Measurements from ENCODE around the gene ARHGAP26. TPM values are rescaled to one million over a fixed set of nuclear protein-coding genes. Genes with fewer than 3 reads are reported as not detected.

ARHGAP26 gene
- total RNA-seq, 4 donors from 2014 or later, result 35.0 to 72.2 (median 44.0) TPM

DNA sequence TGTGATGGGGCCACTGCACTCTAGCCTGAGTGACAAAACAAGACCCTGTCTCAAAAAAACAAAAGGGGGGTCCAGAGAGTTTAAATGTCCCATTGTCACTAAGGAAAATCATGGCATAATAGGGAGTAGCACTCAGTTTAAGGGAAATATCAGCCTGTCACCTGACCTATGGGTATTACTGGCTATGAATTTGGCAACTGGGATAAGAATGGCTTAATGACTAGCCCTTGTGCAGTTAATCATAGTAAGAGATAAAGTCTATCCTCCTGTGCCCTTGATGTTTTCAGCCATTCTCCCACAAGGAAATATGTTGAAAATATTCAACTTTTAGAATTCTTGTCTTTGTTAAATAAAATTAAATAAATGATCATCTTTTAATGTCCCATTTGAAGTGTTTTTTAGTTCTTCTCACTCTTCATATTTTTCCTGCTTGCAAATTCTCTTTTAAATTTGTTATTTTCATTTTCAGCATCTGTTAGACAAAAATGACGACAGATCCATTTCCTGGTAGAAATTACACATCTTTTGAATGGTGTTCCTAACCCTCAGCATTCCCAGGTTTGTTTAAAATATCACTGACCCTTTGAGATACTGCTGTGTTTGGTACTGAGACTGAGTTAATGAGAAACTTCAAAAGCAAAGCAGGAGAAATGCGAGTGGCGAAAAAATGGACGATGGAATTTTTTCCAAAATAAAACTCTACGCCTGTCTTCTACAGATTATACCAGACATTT is 191.4 kb downstream of the ARHGAP26 start:
- TF ChIP-seq, protein P1, sequence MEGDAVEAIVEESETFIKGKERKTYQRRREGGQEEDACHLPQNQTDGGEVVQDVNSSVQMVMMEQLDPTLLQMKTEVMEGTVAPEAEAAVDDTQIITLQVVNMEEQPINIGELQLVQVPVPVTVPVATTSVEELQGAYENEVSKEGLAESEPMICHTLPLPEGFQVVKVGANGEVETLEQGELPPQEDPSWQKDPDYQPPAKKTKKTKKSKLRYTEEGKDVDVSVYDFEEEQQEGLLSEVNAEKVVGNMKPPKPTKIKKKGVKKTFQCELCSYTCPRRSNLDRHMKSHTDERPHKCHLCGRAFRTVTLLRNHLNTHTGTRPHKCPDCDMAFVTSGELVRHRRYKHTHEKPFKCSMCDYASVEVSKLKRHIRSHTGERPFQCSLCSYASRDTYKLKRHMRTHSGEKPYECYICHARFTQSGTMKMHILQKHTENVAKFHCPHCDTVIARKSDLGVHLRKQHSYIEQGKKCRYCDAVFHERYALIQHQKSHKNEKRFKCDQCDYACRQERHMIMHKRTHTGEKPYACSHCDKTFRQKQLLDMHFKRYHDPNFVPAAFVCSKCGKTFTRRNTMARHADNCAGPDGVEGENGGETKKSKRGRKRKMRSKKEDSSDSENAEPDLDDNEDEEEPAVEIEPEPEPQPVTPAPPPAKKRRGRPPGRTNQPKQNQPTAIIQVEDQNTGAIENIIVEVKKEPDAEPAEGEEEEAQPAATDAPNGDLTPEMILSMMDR (IDR thresholded peaks at IDR 0.05; ENCODE audit: low read depth), result no peak

DNA sequence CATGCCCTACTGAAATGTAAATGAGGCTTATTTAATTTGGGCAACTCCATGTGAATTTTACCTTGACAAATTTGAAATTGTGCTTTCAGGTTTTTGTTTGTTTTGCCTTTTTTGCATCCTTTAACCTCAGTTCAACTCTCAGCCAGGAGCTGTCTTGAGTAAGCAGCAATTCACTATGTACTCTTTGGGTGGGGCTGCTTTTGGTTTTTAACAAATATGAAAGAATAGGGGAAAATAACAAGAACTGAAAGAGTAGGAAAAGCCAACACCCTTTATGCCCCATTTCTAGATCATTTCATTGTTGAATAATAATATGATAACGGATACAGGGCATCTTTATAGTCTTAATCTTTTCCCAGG is 192.0 kb downstream of the ARHGAP26 start:
- TF ChIP-seq, protein P1 (IDR thresholded peaks at IDR 0.05; ENCODE audit: low read depth), result no peak

DNA sequence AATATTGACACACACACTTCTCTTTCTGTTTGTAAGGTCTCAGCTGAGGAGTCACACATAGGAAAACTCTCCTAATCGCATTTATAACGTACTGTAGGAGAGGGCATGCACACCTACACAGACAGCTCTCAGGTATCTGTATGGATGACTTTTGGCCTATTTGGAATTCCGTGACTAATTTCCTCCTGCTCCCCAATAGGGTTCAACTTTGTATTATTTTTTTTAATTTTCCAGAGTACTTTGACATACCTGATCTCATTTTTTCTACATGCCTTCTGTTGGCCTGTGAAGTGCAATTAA is 195.9 kb downstream of the ARHGAP26 start:
- TF ChIP-seq, protein P1 (IDR thresholded peaks at IDR 0.05; ENCODE audit: low read depth), result no peak

DNA sequence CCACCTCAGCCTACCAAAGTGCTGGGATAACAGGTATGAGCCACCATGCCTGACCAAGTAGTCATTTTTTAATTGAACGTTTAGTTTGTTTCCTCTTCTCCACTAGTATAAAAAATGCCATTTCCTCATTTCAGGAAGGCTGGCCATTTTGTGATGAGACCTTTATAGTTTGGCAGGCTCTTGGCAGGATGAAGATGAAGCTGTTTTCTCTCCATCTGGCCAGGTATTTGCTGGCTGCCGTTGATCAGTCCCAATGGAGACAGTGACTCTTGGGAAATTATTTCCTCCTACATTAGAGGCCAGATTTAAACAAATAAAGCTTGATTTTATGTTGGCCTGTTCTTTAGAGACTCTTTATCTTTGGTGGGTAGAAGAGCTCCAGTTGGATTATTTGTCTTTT is 199.0 kb downstream of the ARHGAP26 start:
- TF ChIP-seq, protein P1 (IDR thresholded peaks at IDR 0.05; ENCODE audit: low read depth), result no peak

DNA sequence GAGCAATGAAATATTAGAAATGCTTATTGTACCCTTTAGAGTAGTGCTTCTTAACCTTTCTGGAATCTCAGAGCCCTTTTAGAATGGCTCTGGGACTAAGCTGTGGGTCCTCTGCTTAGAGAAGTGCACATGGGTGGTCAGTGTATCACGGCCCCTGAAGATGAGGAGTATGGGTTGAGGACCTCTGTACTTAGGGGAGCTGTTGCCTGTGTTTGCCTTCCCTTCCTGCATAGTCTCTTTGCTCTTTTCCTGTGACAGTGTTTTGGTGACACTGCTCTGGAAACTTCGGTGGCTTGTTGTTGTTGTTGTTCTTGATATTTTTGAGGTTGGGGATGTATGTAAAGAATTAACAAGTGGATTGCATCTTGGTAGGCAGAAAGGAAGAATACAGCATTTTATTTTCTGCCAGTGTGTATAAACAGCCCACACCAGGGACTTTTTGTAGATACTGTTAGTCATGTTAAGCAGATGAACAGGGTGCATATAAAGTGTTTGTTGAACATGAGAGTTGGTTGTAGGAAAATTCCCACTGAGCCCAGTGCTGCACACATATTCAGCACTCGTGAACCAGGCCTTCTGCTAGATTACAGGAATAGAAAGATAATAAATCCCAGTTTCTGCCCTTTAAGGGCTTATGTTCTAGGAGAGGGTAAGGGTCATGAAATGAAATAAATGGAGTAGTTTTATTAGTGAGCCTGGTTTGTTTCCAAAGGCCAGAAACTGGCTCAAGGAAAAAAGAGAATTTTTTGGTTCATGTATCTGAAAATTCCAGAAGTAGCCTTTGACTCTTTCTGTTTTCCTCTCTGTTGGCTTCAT is 199.7 kb downstream of the ARHGAP26 start:
- TF ChIP-seq, protein P1 (IDR thresholded peaks at IDR 0.05; ENCODE audit: low read depth), result no peak

DNA sequence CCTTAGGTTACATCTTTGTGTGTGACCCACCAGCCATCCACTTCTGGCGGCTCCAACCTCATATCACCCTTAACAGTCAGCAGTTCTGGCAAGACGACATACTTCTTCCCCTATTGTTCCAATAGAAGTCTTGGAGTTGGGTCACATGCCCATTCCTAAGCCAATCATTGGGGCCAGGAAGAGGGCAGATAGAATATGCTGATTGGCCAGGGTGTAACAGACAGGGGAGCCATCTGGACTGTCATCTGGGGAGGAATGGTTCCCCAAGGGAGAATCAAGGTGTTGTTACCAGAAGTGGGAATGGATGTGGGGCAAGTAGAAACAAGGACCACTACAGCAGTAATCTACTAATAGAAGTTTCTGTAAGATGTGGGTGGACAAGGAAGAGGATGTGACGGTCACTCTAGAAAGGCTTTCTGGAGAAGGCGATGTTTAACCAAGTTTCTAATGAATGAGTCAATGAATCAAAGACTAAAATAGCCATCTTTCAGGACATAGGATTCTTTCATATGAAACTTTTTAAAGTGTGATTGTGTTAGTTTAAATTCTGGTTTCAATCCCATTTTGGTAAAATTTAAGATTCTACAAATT is 200.4 kb downstream of the ARHGAP26 start:
- TF ChIP-seq, protein P1 (IDR thresholded peaks at IDR 0.05; ENCODE audit: low read depth), result no peak

DNA sequence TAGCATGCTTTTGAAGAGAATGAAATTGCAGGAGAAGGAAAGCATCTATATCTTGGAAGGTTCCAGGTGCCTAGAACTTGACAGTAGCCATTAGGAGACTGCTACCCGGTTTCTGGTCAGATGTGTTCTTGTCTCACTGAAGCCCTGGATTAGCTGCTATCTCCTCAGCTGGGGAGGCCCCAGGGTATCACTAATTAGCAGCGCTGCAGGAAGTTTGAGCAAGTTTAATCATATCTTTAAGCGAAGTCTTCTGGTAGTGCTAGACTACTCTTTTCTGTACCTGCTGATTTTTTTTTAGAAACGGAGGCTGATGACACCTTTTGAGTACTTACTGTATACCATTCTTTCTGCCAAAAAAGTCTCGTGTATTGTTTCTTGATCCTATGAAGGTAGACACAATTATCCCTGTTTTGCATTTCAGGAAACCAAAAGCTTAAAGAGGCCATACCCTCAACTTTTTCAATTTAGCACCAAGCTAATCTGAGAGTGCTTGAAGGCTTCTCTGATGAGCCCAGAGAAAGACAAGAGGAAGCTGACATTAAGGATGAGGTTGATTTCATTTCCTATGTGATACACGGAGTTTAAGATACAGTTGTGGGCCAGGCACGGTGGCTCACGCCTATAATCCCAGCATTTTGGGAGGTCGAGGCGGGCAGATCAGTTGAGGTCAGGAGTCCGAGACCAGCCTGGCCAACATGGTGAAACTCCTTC is 201.3 kb downstream of the ARHGAP26 start:
- TF ChIP-seq, protein P1 (IDR thresholded peaks at IDR 0.05; ENCODE audit: low read depth), result no peak
